Measurements from ENCODE around the gene SDC3.

SDC3 gene

DNA sequence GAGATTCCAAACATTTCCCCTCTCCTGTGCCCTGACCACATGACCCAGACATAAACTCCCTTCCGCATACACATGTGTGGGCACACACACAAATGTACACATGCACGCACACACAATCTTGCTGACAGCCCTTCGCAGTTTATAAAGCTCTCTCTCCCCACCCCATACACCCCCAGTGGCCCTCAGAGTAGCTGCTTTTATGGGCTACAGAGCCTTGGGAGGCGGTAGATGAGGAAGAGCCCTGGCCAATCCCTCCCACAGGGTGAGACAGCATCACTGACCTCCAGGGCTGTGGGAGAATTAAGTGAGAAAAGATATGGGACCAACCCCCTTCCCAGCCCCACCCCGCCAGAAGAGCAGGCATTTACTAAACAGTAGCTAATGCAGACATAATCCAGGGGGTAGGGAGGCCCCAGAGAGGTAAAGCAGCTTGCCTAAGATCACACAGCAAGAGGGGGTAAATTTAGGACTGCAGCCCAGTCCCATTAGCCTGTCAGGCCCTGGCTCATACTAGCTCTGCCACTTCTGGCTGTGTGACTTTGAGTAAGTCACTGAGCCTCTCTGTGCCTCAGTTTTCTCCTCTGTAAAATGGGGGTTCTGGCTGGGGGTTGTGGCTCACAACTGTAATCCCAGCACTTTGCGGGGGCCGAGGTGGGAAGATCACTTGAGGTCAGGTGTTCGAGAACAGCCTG, 5.1 kb downstream of the SDC3 start:
- no peak for DNase-seq

DNA sequence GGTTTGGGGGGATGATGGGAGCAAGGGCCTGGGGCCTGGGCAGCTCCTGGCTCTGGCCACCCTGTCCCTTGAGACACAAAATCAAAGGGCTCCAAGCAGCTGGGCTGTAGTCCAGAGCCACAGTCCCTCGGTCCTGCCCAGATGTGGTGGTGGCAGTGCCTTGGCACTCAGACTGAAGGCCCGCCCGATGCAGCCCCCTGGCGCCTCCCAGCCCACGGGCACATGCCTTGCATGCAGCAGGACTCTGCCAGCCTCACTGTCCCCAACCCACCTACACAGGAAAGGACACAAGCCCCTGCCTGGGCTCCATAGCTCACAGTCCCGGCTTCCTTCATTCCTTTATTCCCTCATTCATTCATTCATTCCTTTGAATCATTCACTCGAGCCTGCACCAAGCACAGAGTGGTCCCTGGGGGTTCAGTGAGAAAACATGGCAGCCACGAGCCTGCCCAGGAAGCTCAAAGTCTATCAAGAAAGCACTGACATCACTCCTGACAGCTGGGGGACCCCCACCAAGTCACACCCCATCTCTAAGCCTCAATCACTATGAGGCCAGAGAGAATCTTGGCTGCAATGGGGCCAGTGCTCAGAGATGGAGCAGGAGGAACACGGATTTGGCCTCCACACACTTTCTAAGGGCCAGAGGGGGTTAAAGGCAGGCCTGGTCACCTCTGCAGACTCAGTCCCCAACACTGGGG, 5.8 kb downstream of the SDC3 start:
- DNase-seq = no peak

DNA sequence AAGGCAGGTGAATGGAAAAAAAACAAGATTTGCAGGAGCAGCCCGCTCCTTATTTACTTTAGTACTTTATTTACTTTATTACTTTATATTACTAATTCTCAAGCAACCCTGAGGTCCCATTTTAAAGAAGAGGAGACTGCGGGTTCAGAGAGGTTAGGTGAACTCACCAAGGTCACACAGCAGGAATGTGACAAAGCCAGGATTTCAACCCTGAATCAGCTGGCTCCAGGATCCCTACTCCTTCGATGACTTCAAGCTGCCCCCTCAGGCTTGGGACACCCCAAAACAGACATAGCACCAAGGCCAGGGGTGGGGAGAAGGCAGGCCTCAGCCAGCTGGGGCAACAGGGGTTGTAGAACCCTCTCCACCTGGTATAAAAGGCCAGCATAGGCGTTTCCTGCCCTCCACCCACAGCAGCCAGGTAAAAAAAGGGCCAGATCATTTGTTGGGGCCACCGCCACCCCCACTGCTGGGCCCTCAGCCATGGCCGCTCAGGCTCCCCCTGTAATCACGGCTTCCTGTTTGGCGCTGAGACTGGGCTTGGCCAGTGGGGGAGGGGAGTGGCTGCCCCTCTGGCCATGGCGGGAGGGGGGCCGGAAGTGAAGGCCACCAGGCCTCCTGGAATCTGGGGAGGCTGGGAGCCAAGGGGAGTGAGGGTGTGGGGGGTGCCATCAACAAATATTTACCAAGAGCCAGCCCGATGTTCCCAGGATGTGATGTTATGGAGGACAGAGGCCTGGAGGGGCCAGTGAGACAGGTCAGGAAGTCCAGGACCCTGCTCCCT, 6.6 kb downstream of the SDC3 start:
- no peak for DNase-seq

DNA sequence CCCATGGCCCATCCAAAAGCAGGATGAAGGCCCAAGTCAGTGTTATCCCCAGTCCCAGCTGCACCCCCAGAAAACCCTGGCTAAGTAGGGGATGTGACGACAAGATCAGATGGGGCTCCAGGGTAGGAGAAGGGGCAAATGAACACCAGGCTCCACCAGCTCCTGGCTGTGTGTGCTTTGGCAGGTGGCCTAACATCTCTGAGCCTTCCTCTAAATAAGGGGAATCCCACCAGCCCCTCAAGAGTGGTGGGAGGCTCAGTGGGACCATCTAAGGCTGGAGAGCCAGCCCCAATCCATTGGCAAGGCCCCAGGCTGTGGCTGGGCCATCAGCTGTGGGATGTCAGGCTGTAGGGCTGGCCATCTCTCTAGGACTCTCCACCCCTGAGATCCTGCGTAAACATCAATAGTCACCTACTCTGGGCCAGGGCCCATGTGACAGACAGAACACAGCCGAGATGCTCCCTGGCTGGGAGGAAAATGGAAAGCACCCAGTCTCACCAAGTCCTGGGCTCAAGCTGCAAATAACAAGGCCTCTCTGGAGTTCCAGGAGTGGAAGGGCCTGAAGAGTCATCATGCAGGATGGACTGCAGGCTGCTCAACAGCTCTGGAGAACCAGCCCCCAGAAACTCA, 7.5 kb downstream of the SDC3 start:
- DNase-seq = no peak

DNA sequence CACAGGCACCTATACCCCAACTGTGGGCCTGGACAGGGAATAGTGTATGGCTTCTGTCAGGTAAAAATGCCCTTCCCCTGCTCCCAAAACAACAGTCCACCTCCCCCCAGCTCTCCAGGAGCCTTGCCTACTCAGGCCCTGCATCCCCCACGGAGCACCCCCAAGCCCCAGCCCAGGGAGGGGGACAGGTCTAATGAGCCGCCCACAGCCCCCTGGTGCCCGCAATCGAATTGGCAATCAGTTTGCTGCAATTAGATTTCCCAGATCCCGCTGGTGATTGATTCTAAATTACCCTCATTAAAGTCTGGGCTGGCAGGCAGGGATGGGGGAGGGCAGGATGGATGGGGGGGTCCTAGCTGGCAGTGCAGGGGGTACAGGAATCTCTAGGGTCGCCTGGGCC, 8.1 kb downstream of the SDC3 start:
- DNase-seq = no peak

DNA sequence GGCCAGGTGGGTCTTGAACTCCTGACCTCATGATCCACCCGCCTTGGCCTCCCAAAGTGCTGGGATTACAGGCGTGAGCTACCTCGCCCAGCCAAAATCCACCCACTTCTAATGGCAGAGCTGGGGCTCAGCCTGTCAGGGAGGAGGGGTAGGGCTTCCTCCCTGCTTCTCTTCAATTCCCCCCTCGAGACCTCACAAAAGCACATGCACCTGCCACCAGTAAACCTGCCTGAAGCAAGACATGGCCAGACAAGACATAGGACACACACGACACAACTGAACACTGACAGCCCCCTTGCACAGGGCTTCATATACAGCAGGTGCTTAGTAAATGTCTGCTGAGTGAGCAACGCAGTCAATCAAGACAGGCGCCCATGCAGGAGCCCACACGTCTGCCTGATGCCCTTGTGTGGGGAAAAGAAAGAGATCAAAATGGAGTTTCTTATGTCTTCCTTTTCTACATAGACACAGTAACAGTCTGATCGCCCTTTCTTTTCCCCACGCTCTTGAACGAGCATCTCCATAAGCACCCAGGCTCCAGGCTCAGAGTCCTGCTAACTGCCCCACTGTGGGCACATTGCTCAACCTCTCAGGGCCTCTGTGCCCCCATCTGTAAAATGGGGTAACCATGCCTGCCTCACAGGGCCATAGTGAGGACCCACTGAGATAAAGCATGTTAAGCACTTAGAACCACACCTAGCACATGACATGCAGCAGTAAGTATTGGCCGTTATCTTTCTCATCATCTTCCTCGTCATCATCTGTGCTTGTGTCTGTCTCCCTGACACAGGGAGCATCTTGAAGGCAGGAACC, 8.8 kb downstream of the SDC3 start:
- DNase-seq = no peak

DNA sequence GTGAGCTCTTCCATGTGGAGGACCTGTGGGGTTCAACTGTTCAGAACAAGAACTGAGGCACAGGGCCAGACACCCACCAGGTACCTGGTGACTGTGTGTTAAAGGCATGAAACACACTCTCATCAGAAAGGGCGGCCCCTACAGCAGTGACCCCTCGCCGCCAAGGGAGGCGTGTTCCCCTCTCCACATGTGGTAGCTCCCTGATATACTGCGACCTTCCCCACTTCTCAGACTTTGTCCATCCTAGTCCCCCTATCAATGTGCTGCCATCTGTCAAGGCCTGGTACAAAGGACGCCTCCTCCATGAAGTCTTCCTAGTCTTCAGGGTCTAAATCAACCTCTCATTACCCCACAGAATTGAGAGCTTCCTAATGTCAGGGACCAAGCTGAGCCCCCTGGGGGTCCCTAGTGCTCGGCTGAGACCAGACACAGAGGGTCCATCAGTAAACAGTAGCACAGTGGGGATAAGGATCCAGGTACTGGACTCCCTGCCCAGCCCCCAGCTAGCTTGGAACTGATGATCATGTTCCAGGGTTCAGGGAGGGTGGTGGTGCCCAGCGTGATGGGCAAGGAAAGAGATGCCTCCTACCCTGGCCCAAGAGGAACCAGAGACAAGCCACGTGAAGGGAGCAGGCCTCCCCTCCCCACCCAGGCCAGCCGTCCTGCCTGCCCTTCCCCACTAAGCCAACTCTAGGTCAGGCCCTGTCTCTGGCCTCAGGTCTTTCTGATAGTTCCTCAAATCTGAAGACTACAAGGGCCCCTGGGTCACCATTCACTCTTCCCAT, 10.3 kb downstream of the SDC3 start:
- no peak for DNase-seq

DNA sequence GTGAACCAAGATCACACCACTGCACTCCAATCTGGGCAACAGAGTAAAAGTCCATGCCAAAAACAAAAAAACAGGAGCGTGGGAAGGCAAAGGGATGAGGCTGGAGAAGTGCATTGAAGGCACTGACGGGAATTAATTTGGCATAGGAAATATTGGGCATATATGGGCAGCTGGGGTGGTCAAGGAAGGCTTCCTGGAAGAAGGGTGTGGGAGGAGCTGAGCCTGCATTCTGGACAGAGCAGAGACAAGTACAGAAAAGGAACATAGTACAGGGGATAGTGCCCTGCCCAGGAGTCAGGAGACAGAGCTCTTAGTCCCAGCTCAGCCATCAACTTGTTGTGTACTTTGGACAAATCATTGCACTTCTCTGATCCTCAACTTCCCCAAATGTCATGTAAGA, 11.7 kb downstream of the SDC3 start:
- DNase-seq = no peak

DNA sequence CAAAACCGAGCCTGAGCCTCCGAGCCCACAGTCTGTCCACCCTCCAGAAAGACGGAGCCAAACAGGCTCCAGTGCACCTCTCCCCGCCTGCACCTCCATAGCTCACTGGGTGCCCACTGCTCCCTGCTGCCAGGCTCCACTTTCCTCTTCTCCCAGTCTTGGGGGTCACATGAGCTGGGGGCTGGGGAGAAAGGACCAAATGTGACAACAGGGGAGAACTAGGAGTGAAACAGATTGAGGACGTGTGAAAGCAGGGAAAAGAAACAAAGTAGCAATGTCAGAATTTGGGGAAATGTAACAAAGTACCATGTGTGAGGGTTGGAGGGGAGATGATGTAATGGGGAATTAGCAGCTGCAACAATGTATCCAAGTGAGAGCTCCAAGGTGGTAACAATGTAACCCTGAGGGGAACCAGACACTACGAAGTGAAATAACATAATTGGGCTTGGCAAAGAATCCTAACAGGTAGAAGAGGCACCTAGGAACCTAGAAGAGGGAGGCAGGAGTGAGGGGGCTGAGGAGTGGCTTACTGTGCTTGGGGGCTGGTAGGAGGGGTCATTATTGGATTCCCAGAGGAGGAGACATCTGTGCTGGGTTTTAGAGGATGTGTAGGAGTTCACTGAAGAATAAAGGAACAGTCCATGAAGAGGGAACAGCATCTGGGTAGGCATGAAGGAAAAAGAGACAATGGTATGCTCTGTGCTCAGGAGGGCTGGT, 12.5 kb downstream of the SDC3 start:
- DNase-seq = no peak

DNA sequence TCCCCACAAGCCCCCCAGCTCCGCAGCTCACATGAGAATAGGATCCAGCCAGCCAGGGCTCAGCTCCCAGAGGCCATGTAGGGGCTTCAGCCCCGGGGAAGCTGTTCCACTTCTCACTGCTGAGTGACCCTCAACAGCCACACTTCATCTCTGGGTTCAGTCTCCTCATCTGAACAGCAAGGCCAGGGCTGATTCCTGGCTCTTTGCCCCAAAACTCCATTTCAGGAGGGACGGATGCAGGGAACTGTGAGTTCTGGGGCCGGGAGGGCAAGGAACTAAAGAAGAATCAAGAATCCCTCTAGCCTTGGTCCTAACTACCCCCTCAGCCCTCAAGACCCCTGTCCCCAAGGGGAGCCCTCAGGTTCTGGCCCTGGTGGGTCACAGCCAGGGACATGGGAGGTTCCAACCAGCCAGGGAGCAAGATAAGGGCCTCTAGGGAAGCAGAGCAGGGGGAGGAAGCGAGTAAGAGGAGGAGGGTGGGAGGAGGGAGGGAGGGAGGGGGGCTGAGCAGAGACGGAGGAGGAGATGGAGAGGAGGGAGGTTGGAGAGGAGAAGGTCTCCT, 13.1 kb downstream of the SDC3 start:
- DNase-seq = no peak

DNA sequence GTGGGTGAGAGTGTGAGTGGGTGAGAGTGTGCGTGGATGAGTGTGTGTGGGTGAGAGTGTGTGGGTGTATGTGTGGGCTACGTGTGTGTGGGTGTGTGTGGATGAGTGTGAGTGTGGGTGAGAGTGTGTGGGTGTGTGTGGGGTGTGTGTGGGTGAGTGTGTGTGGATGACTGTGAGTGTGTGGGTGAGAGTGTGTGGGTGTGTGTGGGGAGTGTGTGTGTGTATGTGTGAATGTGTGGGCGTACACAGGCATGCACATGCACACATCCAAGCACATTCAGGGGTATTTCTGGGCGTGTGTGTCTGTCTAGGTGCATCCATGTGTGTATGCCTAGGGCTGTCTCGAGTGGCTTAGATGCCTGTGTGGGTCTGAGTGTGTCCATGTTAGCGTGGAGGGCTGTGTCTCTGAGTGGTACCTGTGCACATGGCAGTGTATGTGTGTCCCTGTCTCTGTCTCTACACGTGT, 14.0 kb downstream of the SDC3 start:
- DNase-seq = peak in 1 of 2 donors; percentile 6

DNA sequence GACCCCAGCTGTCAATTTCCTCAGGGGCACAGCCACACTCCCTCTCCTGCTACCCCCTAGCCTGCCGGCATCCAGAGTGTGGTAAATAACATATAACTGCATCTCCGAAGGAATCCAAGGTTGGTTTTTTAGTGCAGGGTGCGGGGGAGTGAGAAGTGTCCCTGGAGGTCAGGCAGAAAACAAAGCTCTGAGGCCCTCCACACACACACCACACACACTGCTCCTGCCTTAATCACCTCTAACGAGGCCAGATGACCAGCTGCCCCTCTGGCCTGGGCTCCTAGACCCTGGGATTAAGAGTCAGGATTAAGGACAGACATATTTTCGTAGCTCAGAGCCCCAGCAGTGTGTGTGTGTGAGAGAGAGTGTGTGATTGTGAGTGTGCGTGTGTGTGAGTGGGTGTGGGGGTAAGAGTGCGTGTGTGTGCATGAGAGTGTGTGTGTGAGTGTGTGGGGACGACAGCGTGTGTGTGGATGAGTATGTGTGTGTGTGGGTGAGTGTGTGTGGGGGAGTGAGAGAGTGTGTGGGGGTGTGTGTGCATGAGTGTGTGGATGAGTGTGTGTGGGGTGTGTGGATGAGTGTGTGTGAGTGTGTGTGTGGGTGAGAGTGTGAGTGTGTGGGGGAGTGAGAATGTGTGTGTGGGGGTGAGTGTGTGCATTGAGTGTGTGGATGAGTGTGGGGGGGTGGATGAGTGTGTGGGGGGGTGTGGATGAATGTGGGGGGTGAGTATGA, 14.6 kb downstream of the SDC3 start:
- DNase-seq = no peak

DNA sequence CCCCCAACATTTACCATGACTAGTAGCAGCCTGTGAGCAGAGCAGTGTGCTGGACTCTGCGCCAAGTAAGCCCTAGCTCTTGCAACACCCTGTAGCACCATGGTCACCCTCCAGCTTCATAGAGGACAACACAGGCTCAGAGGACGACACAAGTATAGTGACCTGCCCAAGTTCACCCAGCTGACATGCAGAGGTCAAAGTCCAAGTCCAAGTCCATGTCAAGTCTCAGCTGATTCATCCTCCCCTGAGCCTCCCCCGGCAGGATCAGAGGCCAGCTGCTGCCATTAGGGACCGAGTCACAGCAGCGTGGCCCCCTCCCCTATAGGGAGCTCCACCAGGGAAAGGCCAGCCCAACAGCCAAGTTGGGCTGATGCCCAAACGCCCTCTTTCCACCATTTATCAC, 15.9 kb downstream of the SDC3 start:
- DNase-seq = no peak

DNA sequence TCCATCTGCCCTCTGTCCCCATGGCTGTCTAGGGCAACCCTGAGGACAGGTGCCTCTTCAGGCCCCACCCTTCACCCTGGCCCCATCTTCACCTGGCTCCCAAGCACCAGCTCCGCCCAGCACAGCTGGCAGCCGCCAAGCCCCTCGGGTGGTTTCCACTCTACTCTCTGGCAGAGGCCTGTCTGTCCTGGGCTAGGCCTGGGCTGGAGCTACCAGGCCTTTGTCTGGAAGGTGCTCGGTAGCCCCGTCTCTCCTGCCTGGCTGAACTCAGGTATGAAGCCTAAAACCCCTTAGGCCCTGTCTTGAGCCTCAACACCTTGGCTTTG, 17.4 kb downstream of the SDC3 start:
- no peak for DNase-seq

DNA sequence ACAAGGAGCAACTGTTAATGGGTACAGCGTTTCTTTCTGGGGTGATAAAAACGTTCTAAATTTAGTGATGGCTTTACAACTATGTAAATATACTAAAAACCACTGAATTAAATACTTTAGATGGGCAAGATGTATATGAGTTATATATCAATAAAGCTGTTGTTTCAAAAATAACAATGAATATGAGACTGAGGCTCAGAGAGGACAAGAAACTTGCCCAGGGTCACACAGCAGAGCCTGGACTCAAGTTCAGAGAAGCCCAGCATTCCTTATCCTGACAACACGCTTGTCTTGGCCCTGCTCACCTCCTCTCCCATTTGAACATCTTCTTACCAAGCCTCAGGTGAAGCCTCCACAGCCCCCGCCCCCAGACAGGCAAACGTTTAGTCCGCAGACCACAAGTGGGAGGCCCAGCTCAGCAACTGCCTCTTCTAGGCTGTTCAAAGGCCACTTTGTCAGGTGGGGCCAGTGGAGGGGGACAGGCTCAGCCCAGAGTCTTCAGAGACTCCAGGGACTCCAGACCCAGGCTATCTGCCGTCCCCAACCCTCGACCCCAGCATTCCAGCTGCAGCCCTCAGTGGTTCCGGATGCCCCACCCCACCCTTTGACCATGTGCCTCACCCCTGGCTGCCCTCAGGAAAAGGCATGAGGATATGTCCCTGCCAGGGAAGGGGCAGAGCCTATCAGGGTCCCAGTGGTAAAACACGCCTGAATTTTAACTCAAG, 17.9 kb downstream of the SDC3 start:
- DNase-seq = no peak

DNA sequence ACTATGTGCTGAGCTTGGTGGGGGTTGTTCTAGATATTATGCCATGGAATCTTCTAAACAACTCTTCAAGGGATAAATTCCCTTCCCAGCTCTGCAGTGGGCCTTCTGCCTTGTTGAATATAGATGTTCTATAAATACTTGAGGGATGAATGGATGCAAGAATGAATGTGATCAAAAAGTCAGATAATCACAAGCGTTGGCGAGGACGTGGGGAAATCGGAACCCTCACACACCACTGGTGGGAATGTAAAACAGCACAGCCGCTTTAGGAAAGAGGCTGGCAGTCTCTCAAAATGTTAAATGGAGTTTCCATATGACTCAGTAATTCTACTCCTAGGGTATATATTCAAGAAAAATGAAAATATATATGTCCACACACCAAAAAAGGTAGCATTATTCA, 19.0 kb downstream of the SDC3 start:
- DNase-seq = no peak

DNA sequence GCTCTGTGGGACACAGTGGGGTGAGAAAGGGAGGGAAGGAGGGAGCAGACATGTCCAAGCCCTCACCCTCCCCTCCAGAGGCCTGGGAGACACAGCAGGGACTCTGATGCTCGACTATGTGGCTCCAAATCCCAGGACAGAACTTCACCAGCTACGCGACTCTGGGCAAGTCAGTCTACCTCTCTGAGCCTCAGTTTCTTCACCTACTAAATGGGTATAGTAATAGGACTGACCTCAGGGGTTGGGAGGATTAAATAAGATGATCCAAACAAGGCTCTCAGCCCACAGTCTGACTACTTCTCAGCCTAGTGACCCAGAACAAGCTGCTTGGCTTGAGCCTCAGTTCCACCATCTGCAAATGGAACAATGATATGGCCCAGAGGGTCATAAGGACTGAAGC, 19.6 kb downstream of the SDC3 start:
- no peak for DNase-seq

DNA sequence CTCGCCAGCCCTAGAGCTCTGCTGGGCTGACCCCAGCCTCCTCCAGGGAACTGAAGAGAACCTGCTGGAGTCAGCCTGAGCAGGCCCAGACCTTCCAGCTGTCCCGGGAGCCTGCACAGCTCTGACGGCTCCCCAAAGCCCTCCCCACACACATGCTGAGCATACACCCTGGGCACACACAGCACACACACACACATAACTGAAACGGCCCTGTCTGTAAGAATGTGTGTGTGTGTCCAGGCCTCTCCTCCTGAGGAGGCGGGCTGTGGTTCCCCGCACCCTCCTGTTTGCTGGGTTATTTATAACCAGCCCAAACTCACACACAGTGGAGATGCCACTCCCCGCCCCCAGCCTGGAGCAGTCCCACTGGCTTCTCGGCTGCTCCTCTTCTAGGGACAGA, 20.2 kb downstream of the SDC3 start:
- DNase-seq = no peak
